ENCODE measurements around the gene C9orf50.

Gene C9orf50

DNA sequence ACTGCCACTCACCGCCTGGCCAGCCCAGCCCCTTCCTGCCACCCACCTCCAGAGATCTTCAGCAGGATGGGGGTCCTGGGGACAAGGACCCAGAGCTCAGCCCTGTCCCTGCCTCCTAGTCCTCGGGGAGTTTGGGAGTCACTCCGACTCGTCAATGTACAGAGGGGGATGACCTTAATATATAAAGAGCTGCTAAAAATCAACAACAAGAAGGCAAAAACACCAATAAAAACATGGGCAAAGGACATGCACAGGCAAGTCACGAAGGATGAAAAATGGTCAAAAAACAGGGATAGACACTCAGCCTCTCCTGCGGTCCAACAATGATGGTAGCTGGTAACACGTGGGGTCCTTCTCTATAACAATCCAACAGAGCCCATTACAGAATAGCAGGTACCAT is 25.8 kb upstream of the C9orf50 start:
- Histone ChIP-seq H3K27me3 (replicated peaks; ENCODE audit: control insufficient read depth, insufficient read depth, low read length) (no peaks in the 10 kb centered on the region), H3K36me3 (ENCODE audit: control insufficient read depth, insufficient read depth, low read length) (no peaks in the 10 kb centered on the region), H3K4me3 (replicated peaks; ENCODE audit: low read depth, low read length) (no peak overlapping the region)
- no peak for DNase-seq (ENCODE audit: extremely low read depth, insufficient read length)
- TF ChIP-seq CTCF (IDR thresholded peaks at IDR 0.05; ENCODE audit: insufficient read depth, low read length, poor library complexity, severe bottlenecking) = no peak

- no peak for TF ChIP-seq CTCF (IDR thresholded peaks at IDR 0.05; ENCODE audit: insufficient read depth, low read length, poor library complexity, severe bottlenecking)
- no peaks in the 10 kb centered on the region for H3K36me3 ChIP-seq (ENCODE audit: control insufficient read depth, insufficient read depth, low read length)
- no peaks in the 10 kb centered on the region for H3K27me3 ChIP-seq (replicated peaks; ENCODE audit: control insufficient read depth, insufficient read depth, low read length)
- H3K4me3 ChIP-seq (replicated peaks; ENCODE audit: low read depth, low read length) = no peak overlapping the region
- DNase-seq (ENCODE audit: extremely low read depth, insufficient read length) = no peak
Measured at GRCh38 chr9:129646252-129646651, 25.4 kb upstream of the C9orf50 start.

- Histone ChIP-seq H3K36me3 (ENCODE audit: control insufficient read depth, insufficient read depth, low read length) (no peaks in the 10 kb centered on the region), H3K27me3 (replicated peaks; ENCODE audit: control insufficient read depth, insufficient read depth, low read length) (no peaks in the 10 kb centered on the region), H3K4me3 (replicated peaks; ENCODE audit: low read depth, low read length) (no peak overlapping the region)
- DNase-seq (ENCODE audit: extremely low read depth, insufficient read length) = no peak
- TF ChIP-seq CTCF (IDR thresholded peaks at IDR 0.05; ENCODE audit: insufficient read depth, low read length, poor library complexity, severe bottlenecking) = no peak
Measured at GRCh38 chr9:129644902-129645301, 24.0 kb upstream of the C9orf50 start.

DNA sequence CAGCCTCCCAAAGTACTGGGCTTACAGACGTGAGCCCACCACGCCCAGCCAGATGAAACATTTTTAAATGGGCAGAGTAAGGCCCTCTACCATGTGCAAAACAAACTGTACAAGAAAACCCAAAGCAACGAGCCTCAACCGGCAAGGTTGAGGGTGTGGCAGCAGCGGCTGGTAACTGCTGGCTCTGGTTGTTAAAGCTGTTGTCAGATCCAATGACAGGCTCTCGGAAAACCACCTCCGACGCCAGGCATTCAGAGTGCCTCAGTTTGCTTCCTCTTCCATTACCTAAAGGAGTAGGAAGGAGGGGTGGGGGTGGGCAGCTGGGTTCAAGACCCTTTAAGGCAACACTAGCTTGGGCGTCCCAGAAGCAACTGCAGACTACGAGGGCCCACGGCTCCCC is 23.5 kb upstream of the C9orf50 start:
- no peaks in the 10 kb centered on the region for H3K36me3 ChIP-seq (ENCODE audit: control insufficient read depth, insufficient read depth, low read length)
- no peak for TF ChIP-seq CTCF (IDR thresholded peaks at IDR 0.05; ENCODE audit: insufficient read depth, low read length, poor library complexity, severe bottlenecking)
- H3K4me3 ChIP-seq (replicated peaks; ENCODE audit: low read depth, low read length) = no peak overlapping the region
- no peak for DNase-seq (ENCODE audit: extremely low read depth, insufficient read length)
- no peaks in the 10 kb centered on the region for H3K27me3 ChIP-seq (replicated peaks; ENCODE audit: control insufficient read depth, insufficient read depth, low read length)

DNA sequence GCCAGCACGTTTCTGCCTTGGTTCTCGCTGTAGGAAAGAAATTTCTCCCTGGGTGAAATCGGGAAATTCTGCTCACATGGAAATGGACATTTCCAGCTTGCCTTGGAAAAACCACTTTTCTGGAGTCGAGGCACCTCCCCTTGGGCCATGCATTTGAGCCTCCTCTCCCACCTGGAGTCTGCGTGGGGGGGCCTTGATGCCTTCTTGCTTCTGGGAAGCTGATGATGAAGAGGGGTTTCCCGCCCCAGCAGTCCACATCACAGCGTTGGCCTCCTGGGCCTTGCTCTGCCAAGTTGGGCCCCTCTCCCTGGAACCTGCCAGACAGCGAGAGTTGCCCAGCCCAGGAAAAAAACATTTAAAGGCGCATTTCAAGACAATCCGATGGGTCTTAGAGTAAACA is 22.8 kb upstream of the C9orf50 start:
- no peak for TF ChIP-seq CTCF (IDR thresholded peaks at IDR 0.05; ENCODE audit: insufficient read depth, low read length, poor library complexity, severe bottlenecking)
- Histone ChIP-seq H3K4me3 (replicated peaks; ENCODE audit: low read depth, low read length) (no peak overlapping the region), H3K27me3 (replicated peaks; ENCODE audit: control insufficient read depth, insufficient read depth, low read length) (no peaks in the 10 kb centered on the region), H3K36me3 (ENCODE audit: control insufficient read depth, insufficient read depth, low read length) (peaks cover 5% of the 10 kb centered on the region)
- no peak for DNase-seq (ENCODE audit: extremely low read depth, insufficient read length)
